ENCODE measurements around the gene STIP1. TPM values are rescaled to one million over a fixed set of nuclear protein-coding genes. Genes with fewer than 3 reads are reported as not detected.

The STIP1 gene
- total and polyA plus RNA-seq, 9 of the 15 experiments (the other 6 are each of a cell fraction or from before 2014, with no cell fraction given) = 58.1 to 465 (median 346) TPM

GRCh38 chr11:64203421-64204079 is 17.6 kb downstream of the STIP1 start:
- no peak overlapping the region for H2AFZ ChIP-seq (ENCODE audit: low read depth, low read length)
- H3K27ac ChIP-seq (ENCODE audit: extremely low read depth, low read depth, low read length) = peak overlapping the region; percentile 20; the same call in 2 of the 3 replicates
- 91% methylated on average over 27 of the region's 27 CpGs for WGBS (ENCODE audit: insufficient coverage, low coverage, missing lambda C conversion rate)
- intact Hi-C loops (cut with micrococcal nuclease) (loop anchor here (1.0 kb wide), 2 partner anchors 67 to 101 kb away; no protein-coding TSS in a partner anchor), in situ Hi-C loops (cut with MboI) (no loop called here)
- ChIA-PET POLR2A (interaction anchor here (0.7 to 8.2 kb wide), 2 partner anchors 99 to 119 kb away, joined by 3 to 68 read pairs; partner anchors contain the start of genes CATSPERZ and ESRRA), CTCF (ENCODE audit: low intra/inter-chr PET ratio) (interaction anchor here (0.7 to 1.8 kb wide), 4 partner anchors 66 to 163 kb away, joined by 4 to 11 read pairs (median 8); no protein-coding TSS in a partner anchor)
- H3K9me3 ChIP-seq (replicated peaks; ENCODE audit: control insufficient read depth, insufficient read depth, low read depth, low read length) = no peaks in the 10 kb centered on the region
- peaks cover 30% of the 10 kb centered on the region for H3K79me2 ChIP-seq (ENCODE audit: control insufficient read depth, insufficient read depth, low read length)
- no peak overlapping the region for H3K4me3 ChIP-seq
- DNase-seq (ENCODE audit: extremely low read depth in 1 of 4, low spot score in 3 of 4) (no peak), FAIRE-seq (no peak), ATAC-seq (no peak)
- H3K4me1 ChIP-seq (replicated peaks in 1 of 2; ENCODE audit: control insufficient read depth in 2 of 2, insufficient read depth in 2 of 2, low read length in 2 of 2) = peaks cover 30 to 50% of the 10 kb centered on the region in 2 experiments
- H3K9ac ChIP-seq (ENCODE audit: insufficient read depth in 1 of 2, low read depth in 2 of 2, low read length in 2 of 2) = peak overlapping the region in 1 of 2 experiments; percentile 74; a peak in 2 of 4 replicates
- TF ChIP-seq ZNF444 (CRISPR knock-in tag; IDR thresholded peaks at IDR 0.05) (no peak), RBFOX2 (IDR thresholded peaks at IDR 0.05; ENCODE audit: low read depth, low read length) (peak; percentile 29; the same call in 1 of the 2 replicates), ZFP30 (CRISPR knock-in tag; IDR thresholded peaks at IDR 0.05; ENCODE audit: borderline replicate concordance) (no peak), ZNF586 (CRISPR knock-in tag; conservative IDR thresholded peaks at IDR 0.05) (no peak), CXXC5 (CRISPR knock-in tag; IDR thresholded peaks at IDR 0.05) (no peak), ZNF354B (CRISPR knock-in tag; IDR thresholded peaks at IDR 0.05) (no peak), TEAD2 (tag; IDR thresholded peaks at IDR 0.05) (no peak)
- peaks cover 86% of the 10 kb centered on the region for H3K36me3 ChIP-seq (ENCODE audit: control insufficient read depth, insufficient read depth, low read length)
- H3K27me3 ChIP-seq (ENCODE audit: control insufficient read depth in 2 of 2, insufficient read depth in 2 of 2, low read length in 2 of 2) = no peaks in the 10 kb centered on the region
- H4K20me1 ChIP-seq (replicated peaks; ENCODE audit: control insufficient read depth, insufficient read depth, low read length) = no peaks in the 10 kb centered on the region; the same call in 1 of the 2 replicates
- BruUV-seq (replicated peaks) = no TSS peak
- H3K9me1 ChIP-seq (ENCODE audit: control insufficient read depth, insufficient read depth, low read length) = peaks cover 4% of the 10 kb centered on the region
- no peak overlapping the region for H3K4me2 ChIP-seq (ENCODE audit: insufficient read depth, low read length)
